ENCODE measurements around the gene GPR65. TPM values are rescaled to one million over a fixed set of nuclear protein-coding genes. Genes with fewer than 3 reads are reported as not detected.
"Not testable (repeated sequence)": the region's sequence is repeated elsewhere in the genome, so short reads cannot be mapped to it uniquely, and the experiment has no call there.

The GPR65 gene
- total RNA-seq, 1 experiment from 2014 or later: not detected

DNA sequence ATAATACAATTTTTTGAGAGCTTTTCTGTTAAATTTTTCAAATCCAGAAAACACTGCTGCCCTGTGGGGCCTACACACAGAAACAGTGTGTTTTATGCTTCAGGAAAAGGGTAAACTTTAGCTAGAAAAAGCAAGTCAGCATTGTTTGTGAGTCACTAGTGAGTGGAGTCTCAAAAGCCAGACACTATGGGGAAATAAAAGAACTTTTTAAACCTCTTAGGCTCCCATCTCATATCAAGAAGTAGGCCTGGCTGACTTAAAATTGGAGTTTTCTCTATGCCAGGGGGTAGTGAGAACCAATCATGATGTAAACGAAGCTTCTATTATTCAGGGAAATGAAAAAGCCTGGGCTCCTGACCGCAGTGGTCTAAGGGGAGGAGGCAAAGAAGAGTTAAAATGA, 12.6 kb downstream of the GPR65 start:
- Histone ChIP-seq H3K4me1 (ENCODE audit: insufficient read depth, low read length) (no peaks in the 10 kb centered on the region), H2AFZ (ENCODE audit: low read length) (no peak overlapping the region), H3K4me2 (ENCODE audit: low read length) (no peak overlapping the region), H3K27me3 (ENCODE audit: low read length) (no peaks in the 10 kb centered on the region), H3K9ac (ENCODE audit: low read length) (no peak overlapping the region), H4K20me1 (ENCODE audit: low read length) (no peaks in the 10 kb centered on the region), H3K4me3 (ENCODE audit: low read length) (no peak overlapping the region), H3K79me2 (ENCODE audit: low read length) (no peaks in the 10 kb centered on the region), H3K9me3 (ENCODE audit: low read length) (no peaks in the 10 kb centered on the region), H3K36me3 (ENCODE audit: low read depth, low read length) (no peaks in the 10 kb centered on the region), H3K9me2 (replicated peaks; ENCODE audit: low read length) (no peaks in the 10 kb centered on the region), H3K27ac (ENCODE audit: low read length) (no peak overlapping the region), H3F3A (ENCODE audit: low read length, unreplicated experiment) (no peaks in the 10 kb centered on the region)
- ATAC-seq (no peak), DNase-seq (no peak)
- BruUV-seq (replicated peaks): no TSS peak
- ChIA-PET POLR2A (ENCODE audit: unreplicated experiment) (no interaction called here), CTCF (interaction anchor here (0.5 kb wide), 1 partner anchor 363 kb away, joined by 3 read pairs; no protein-coding TSS in a partner anchor)
- TF ChIP-seq CTCF (conservative IDR thresholded peaks at IDR 0.05; ENCODE audit: low read depth, low read length): no peak
- TF ChIP-seq EZH2 (IDR thresholded peaks at IDR 0.05; ENCODE audit: low read length, unreplicated experiment): no peak
- TF ChIP-seq EZH2phosphoT487 (IDR thresholded peaks at IDR 0.05; ENCODE audit: borderline replicate concordance, low read length): no peak
- intact Hi-C loops (cut with micrococcal nuclease): loop anchor here (10.0 kb wide), 1 partner anchor 447 kb away; no protein-coding TSS in a partner anchor

DNA sequence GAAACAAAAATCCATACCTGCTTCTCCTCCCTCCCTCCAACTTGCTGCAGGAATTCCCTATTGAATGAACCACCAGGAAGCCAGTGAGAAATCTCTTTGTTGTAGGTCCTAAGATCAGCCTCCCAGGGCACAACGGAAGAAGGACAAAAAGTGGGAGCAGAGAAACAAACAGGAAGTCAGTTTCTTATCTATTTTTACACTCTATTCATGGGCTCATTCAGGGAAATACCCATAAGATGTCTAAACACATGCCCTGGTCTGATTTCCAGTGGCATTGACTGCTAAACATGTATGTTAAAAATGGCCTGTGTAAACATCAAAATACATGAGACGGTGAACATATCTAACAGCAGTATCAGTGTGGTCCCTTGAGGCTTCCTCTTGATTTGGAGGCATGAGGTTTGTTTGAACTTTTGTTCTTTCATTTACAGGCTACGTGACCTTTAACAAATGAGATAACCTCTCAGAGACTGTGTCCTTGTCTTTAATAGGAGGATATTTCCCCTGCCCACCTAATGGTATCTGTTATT, 18.8 kb downstream of the GPR65 start:
- intact Hi-C loops (cut with micrococcal nuclease): no loop called here
- BruUV-seq (replicated peaks): no TSS peak
- no peak overlapping the region for H3K4me3 ChIP-seq (ENCODE audit: low read length)
- H3K27me3 ChIP-seq (ENCODE audit: low read length): no peaks in the 10 kb centered on the region
- no peaks in the 10 kb centered on the region for H3K9me3 ChIP-seq (ENCODE audit: low read length)
- H4K20me1 ChIP-seq (ENCODE audit: low read length): no peaks in the 10 kb centered on the region
- ATAC-seq: no peak
- no peak for TF ChIP-seq EZH2 (IDR thresholded peaks at IDR 0.05; ENCODE audit: low read length, unreplicated experiment)
- no peak for TF ChIP-seq EZH2phosphoT487 (IDR thresholded peaks at IDR 0.05; ENCODE audit: borderline replicate concordance, low read length)
- TF ChIP-seq CTCF (conservative IDR thresholded peaks at IDR 0.05; ENCODE audit: low read depth, low read length): no peak
- no peak overlapping the region for H3K27ac ChIP-seq (ENCODE audit: low read length)
- no peak overlapping the region for H3K4me2 ChIP-seq (ENCODE audit: low read length)
- H3K79me2 ChIP-seq (ENCODE audit: low read length): no peaks in the 10 kb centered on the region
- no peaks in the 10 kb centered on the region for H3F3A ChIP-seq (ENCODE audit: low read length, unreplicated experiment)
- POLR2A ChIA-PET (ENCODE audit: unreplicated experiment): no interaction called here
- H2AFZ ChIP-seq (ENCODE audit: low read length): no peak overlapping the region
- CTCF ChIA-PET: no interaction called here
- H3K9ac ChIP-seq (ENCODE audit: low read length): no peak overlapping the region
- H3K36me3 ChIP-seq (ENCODE audit: low read depth, low read length): no peaks in the 10 kb centered on the region
- H3K4me1 ChIP-seq (ENCODE audit: insufficient read depth, low read length): no peaks in the 10 kb centered on the region
- DNase-seq: no peak
- no peaks in the 10 kb centered on the region for H3K9me2 ChIP-seq (replicated peaks; ENCODE audit: low read length)

GRCh38 chr14:88024252-88025086, 19.5 kb downstream of the GPR65 start:
- H3K4me2 ChIP-seq (ENCODE audit: low read length); H3K4me1 ChIP-seq (ENCODE audit: insufficient read depth, low read length); ATAC-seq; CTCF ChIA-PET; H3K79me2 ChIP-seq (ENCODE audit: low read length); H3F3A ChIP-seq (ENCODE audit: low read length, unreplicated experiment); H3K9ac ChIP-seq (ENCODE audit: low read length); H3K36me3 ChIP-seq (ENCODE audit: low read depth, low read length); POLR2A ChIA-PET (ENCODE audit: unreplicated experiment); H3K4me3 ChIP-seq (ENCODE audit: low read length); H3K9me3 ChIP-seq (ENCODE audit: low read length); BruUV-seq (replicated peaks); H2AFZ ChIP-seq (ENCODE audit: low read length); intact Hi-C loops (cut with micrococcal nuclease); H3K9me2 ChIP-seq (replicated peaks; ENCODE audit: low read length); DNase-seq; H3K27ac ChIP-seq (ENCODE audit: low read length); H4K20me1 ChIP-seq (ENCODE audit: low read length); H3K27me3 ChIP-seq (ENCODE audit: low read length): not testable (repeated sequence)
